Measurements from ENCODE around the gene UST.

GRCh38 chr6:149095842-149096241 is 349.0 kb downstream of the UST start:
- TF ChIP-seq CTCF (IDR thresholded peaks at IDR 0.05) (no peak), ZFX (IDR thresholded peaks at IDR 0.05; ENCODE audit: borderline replicate concordance) (no peak)
